ENCODE data around the gene ITGB1. TPM values are rescaled to one million over a fixed set of nuclear protein-coding genes. Genes with fewer than 3 reads are reported as not detected.

ITGB1 gene
- total and polyA plus RNA-seq, 12 donors, result 169 to 828 (median 595) TPM

GRCh38 chr10:32955790-32956189, 2.2 kb downstream of the ITGB1 start:
- intact Hi-C loops (cut with DNase I), result loop anchor here in 3 of 10 donors (5.0 kb wide), 2 partner anchors 47 to 52 kb away; no protein-coding TSS in a partner anchor
- Histone ChIP-seq H3K36me3 (no peaks in the 10 kb centered on the region), H3K27ac (peak overlapping the region in 8 of 10 donors; percentile 20 to 100 (median 99)), H3K4me1 (peaks cover 0 to 83% (median 72%) of the 10 kb centered on the region in 9 donors), H3K4me3 (peak overlapping the region in 9 of 10 donors; percentile 70 to 99 (median 87)), H3K27me3 (no peaks in the 10 kb centered on the region), H3K9me3 (no peaks in the 10 kb centered on the region)
- TF ChIP-seq, protein P1, sequence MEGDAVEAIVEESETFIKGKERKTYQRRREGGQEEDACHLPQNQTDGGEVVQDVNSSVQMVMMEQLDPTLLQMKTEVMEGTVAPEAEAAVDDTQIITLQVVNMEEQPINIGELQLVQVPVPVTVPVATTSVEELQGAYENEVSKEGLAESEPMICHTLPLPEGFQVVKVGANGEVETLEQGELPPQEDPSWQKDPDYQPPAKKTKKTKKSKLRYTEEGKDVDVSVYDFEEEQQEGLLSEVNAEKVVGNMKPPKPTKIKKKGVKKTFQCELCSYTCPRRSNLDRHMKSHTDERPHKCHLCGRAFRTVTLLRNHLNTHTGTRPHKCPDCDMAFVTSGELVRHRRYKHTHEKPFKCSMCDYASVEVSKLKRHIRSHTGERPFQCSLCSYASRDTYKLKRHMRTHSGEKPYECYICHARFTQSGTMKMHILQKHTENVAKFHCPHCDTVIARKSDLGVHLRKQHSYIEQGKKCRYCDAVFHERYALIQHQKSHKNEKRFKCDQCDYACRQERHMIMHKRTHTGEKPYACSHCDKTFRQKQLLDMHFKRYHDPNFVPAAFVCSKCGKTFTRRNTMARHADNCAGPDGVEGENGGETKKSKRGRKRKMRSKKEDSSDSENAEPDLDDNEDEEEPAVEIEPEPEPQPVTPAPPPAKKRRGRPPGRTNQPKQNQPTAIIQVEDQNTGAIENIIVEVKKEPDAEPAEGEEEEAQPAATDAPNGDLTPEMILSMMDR (IDR thresholded peaks at IDR 0.05), result no peak
- DNase-seq (no peak), ATAC-seq (no peak)
- 6 to 8% methylated on average over 1 of the region's 1 CpG for WGBS, 2 donors

GRCh38 chr10:32955299-32955772, 2.7 kb downstream of the ITGB1 start:
- no peaks in the 10 kb centered on the region for H3K9me3 ChIP-seq
- peak overlapping the region in 9 of 10 donors; percentile 11 to 99 (median 79) for H3K4me3 ChIP-seq
- no peak for ATAC-seq
- H3K27ac ChIP-seq, result peak overlapping the region in 9 of 10 donors; percentile 15 to 100 (median 99)
- no peak for DNase-seq
- no peaks in the 10 kb centered on the region for H3K36me3 ChIP-seq
- peaks cover 3 to 83% (median 76%) of the 10 kb centered on the region in 9 donors for H3K4me1 ChIP-seq
- H3K27me3 ChIP-seq, result no peaks in the 10 kb centered on the region
- intact Hi-C loops (cut with DNase I), result loop anchor here in 3 of 10 donors (5.0 kb wide), 2 partner anchors 47 to 52 kb away; no protein-coding TSS in a partner anchor
- whole genome bisulfite sequencing, 2 donors, result 16 to 23% methylated on average over 4 of the region's 4 CpGs
- TF ChIP-seq, protein P1 (IDR thresholded peaks at IDR 0.05), result no peak

GRCh38 chr10:32954545-32955298, 3.3 kb downstream of the ITGB1 start:
- Histone ChIP-seq H3K4me3 (peak overlapping the region in 9 of 10 donors; percentile 11 to 99 (median 79)), H3K9me3 (no peaks in the 10 kb centered on the region), H3K27ac (peak overlapping the region in 9 of 10 donors; percentile 15 to 100 (median 99)), H3K4me1 (peaks cover 3 to 83% (median 76%) of the 10 kb centered on the region in 9 donors), H3K27me3 (no peaks in the 10 kb centered on the region), H3K36me3 (no peaks in the 10 kb centered on the region)
- 18 to 27% methylated on average over 8 of the region's 8 CpGs for WGBS, 2 donors
- ATAC-seq (no peak), DNase-seq (no peak)
- TF ChIP-seq, protein P1 (IDR thresholded peaks at IDR 0.05), result no peak
- intact Hi-C loops (cut with DNase I), result loop anchor here in 3 of 10 donors (5.0 kb wide), 2 partner anchors 48 to 53 kb away; no protein-coding TSS in a partner anchor

GRCh38 chr10:32954080-32954479, 4.0 kb downstream of the ITGB1 start:
- ATAC-seq, result no peak
- Histone ChIP-seq H3K36me3 (no peaks in the 10 kb centered on the region), H3K27ac (peak overlapping the region in 8 of 10 donors; percentile 34 to 100 (median 99)), H3K4me3 (peak overlapping the region in 4 of 10 donors; percentile 0 to 99 (median 74)), H3K4me1 (peaks cover 3 to 83% (median 76%) of the 10 kb centered on the region in 9 donors), H3K9me3 (no peaks in the 10 kb centered on the region), H3K27me3 (no peaks in the 10 kb centered on the region)
- DNase-seq, result no peak
- TF ChIP-seq, protein P1 (IDR thresholded peaks at IDR 0.05), result peak in 1 of 9 donors; percentile 12
- intact Hi-C loops (cut with DNase I), result no loop called here
